Common myeloid progenitor, CD34-positive (primary cell): ENCODE measurements around the gene SNAP29.

Source experiments
- CTCF ChIA-PET: fragments of 350-600 bp; sonication (Branson Sonifier 250); formaldehyde crosslinking; loops from one replicate; lab custom pipeline; 2021; ENCODE audit warnings: antibody characterized with exemption; lab: Charles Lee
- POLR2A ChIA-PET: fragments of 350-600 bp; sonication (Branson Sonifier 250); formaldehyde crosslinking; loops from one replicate; lab custom pipeline; 2021; ENCODE audit warnings: antibody characterized with exemption; lab: Charles Lee
- DNase-seq, 3 donors: peaks; one replicate each; pipeline versions ENCODE4 v3.0.0 to v3.0.0-alpha.2; 2013
- H3K27ac ChIP-seq, 2 experiments: 1 replicate in 1 of 2; 2 replicates in 1 of 2; pipeline ENCODE4 v1.7.0; 2013; ENCODE audit warnings: inconsistent platforms in 2 of 2, low read length in 2 of 2, mild to moderate bottlenecking in 2 of 2, low read depth in 1 of 2, moderate library complexity in 1 of 2; ENCODE audit not compliant: severe bottlenecking in 2 of 2, insufficient read depth in 1 of 2, poor library complexity in 1 of 2
- H3K27me3 ChIP-seq, 5 experiments: replicated peaks in 2 of 5; 1 replicate in 3 of 5; 2 replicates in 2 of 5; pipeline versions ENCODE4 v1.6.1 to v1.7.0; 2013; ENCODE audit warnings: low read length in 4 of 5, mild to moderate bottlenecking in 2 of 5, moderate library complexity in 2 of 5, inconsistent platforms in 1 of 5; ENCODE audit not compliant: insufficient read depth in 5 of 5, control insufficient read depth in 4 of 5
- H3K36me3 ChIP-seq, 4 experiments: 1 replicate in 2 of 4; 2 replicates in 2 of 4; pipeline versions ENCODE4 v1.6.1 to v1.7.0; 2013; ENCODE audit warnings: low read length in 3 of 4, control low read depth in 1 of 4, mild to moderate bottlenecking in 1 of 4; ENCODE audit not compliant: control insufficient read depth in 4 of 4, insufficient read depth in 4 of 4
- H3K4me1 ChIP-seq, 4 experiments: 1 replicate in 3 of 4; 2 replicates in 1 of 4; pipeline versions ENCODE4 v1.6.1 to v1.7.1; 2013; ENCODE audit warnings: low read length in 3 of 4, mild to moderate bottlenecking in 3 of 4, control low read depth in 1 of 4, inconsistent platforms in 1 of 4, moderate library complexity in 1 of 4; ENCODE audit not compliant: control insufficient read depth in 4 of 4, insufficient read depth in 4 of 4; ENCODE audit errors: control extremely low read depth in 1 of 4
- H3K4me3 ChIP-seq, 7 experiments: 1 replicate in 4 of 7; 2 replicates in 3 of 7; pipeline versions ENCODE4 v1.5.1 to v1.7.0; 2013; ENCODE audit warnings: mild to moderate bottlenecking in 7 of 7, low read length in 6 of 7, moderate library complexity in 6 of 7, inconsistent platforms in 2 of 7, low read depth in 2 of 7, control low read depth in 1 of 7; ENCODE audit not compliant: insufficient read depth in 4 of 7, control insufficient read depth in 1 of 7; ENCODE audit errors: extremely low read depth in 1 of 7
- H3K9me3 ChIP-seq, 5 experiments: 1 replicate in 4 of 5; 2 replicates in 1 of 5; pipeline versions ENCODE4 v1.6.1 to v1.7.1; 2013; ENCODE audit warnings: low read length in 4 of 5, mild to moderate bottlenecking in 2 of 5, inconsistent platforms in 1 of 5, low read depth in 1 of 5, moderate library complexity in 1 of 5; ENCODE audit not compliant: control insufficient read depth in 4 of 5, insufficient read depth in 2 of 5; ENCODE audit errors: control extremely low read depth in 1 of 5
- WGBS: methylation state at CpG from one replicate; pipeline ENCODE4 v1.1.5; 2013; ENCODE audit not compliant: insufficient coverage; 5-methylcytosine and 5-hydroxymethylcytosine counted together

The SNAP29 gene

GRCh38 chr22:20884454-20884853 lies 25.6 kb downstream of the SNAP29 start:
- WGBS = 100% methylated on average over 3 of the region's 4 CpGs
- H3K27me3 ChIP-seq = no peaks in the 10 kb centered on the region
- H3K4me1 ChIP-seq = peaks cover 0 to 12% (median 10%) of the 10 kb centered on the region in 4 experiments
- H3K36me3 ChIP-seq = peaks cover 22 to 67% (median 55%) of the 10 kb centered on the region in 4 experiments
- no peak for DNase-seq
- H3K27ac ChIP-seq = no peak overlapping the region
- ChIA-PET CTCF (interaction anchor here (1.4 to 3.0 kb wide), 3 partner anchors 80 to 86 kb away, joined by 7 to 28 read pairs (median 14); no protein-coding TSS in a partner anchor), POLR2A (interaction anchor here (1.2 to 1.3 kb wide), 2 partner anchors 73 to 117 kb away, joined by 3 read pairs; partner anchors contain the start of gene THAP7)
- H3K4me3 ChIP-seq = no peak overlapping the region
- no peaks in the 10 kb centered on the region for H3K9me3 ChIP-seq

GRCh38 chr22:20885017-20885556 lies 26.3 kb downstream of the SNAP29 start:
- no peaks in the 10 kb centered on the region for H3K9me3 ChIP-seq
- WGBS = 68% methylated on average over 8 of the region's 8 CpGs
- H3K4me3 ChIP-seq = no peak overlapping the region
- no peaks in the 10 kb centered on the region for H3K27me3 ChIP-seq
- peaks cover 0 to 12% (median 10%) of the 10 kb centered on the region in 4 experiments for H3K4me1 ChIP-seq
- H3K36me3 ChIP-seq = peaks cover 22 to 73% (median 58%) of the 10 kb centered on the region in 4 experiments
- POLR2A ChIA-PET = interaction anchor here (0.8 to 1.3 kb wide), 5 partner anchors 32 to 128 kb away, joined by 3 to 6 read pairs (median 3); partner anchors contain the start of genes CRKL and THAP7
- CTCF ChIA-PET = interaction anchor here (0.8 to 3.0 kb wide), 25 partner anchors 11 to 180 kb away, joined by 3 to 28 read pairs (median 5); no protein-coding TSS in a partner anchor
- H3K27ac ChIP-seq = peak overlapping the region in 1 of 2 experiments; percentile 73
- no peak for DNase-seq

- Histone ChIP-seq H3K4me1 (peaks cover 0 to 12% (median 10%) of the 10 kb centered on the region in 4 experiments), H3K36me3 (peaks cover 20 to 69% (median 56%) of the 10 kb centered on the region in 4 experiments), H3K27me3 (no peaks in the 10 kb centered on the region), H3K9me3 (no peaks in the 10 kb centered on the region), H3K4me3 (peak overlapping the region in 4 of 7 experiments; percentile 19 to 69 (median 62)), H3K27ac (peak overlapping the region in 1 of 2 experiments; percentile 73)
- DNase-seq = peak; percentile 81 to 88 (median 86)
- ChIA-PET POLR2A (interaction anchor here (0.6 to 1.3 kb wide), 7 partner anchors 30 to 128 kb away, joined by 3 to 6 read pairs (median 3); partner anchors contain the start of genes CRKL and THAP7), CTCF (interaction anchor here (0.6 to 3.0 kb wide), 40 partner anchors 10 to 1086 kb away, joined by 3 to 28 read pairs (median 5); partner anchors contain the start of gene LZTR1)
- 15% methylated on average over 4 of the region's 10 CpGs for WGBS
These were observed 26.9 kb downstream of the SNAP29 start for GRCh38 chr22:20885557-20886323.

GRCh38 chr22:20887375-20887774 lies 28.6 kb downstream of the SNAP29 start:
- H3K4me3 ChIP-seq = no peak overlapping the region

GRCh38 chr22:20889025-20889704 lies 30.4 kb downstream of the SNAP29 start:
- no peaks in the 10 kb centered on the region for H3K9me3 ChIP-seq
- no peak for DNase-seq
- ChIA-PET POLR2A (no interaction called here), CTCF (interaction anchor here (1.0 kb wide), 2 partner anchors 21 to 70 kb away, joined by 3 to 4 read pairs; no protein-coding TSS in a partner anchor)
- 100% methylated on average over 4 of the region's 6 CpGs for WGBS
- no peak overlapping the region for H3K4me3 ChIP-seq
- no peak overlapping the region for H3K27ac ChIP-seq
- peaks cover 9 to 41% (median 30%) of the 10 kb centered on the region in 4 experiments for H3K36me3 ChIP-seq
- H3K4me1 ChIP-seq = peaks cover 0 to 12% (median 10%) of the 10 kb centered on the region in 4 experiments
- no peaks in the 10 kb centered on the region for H3K27me3 ChIP-seq

More at GRCh38 chr22:20887375-20887774, 28.6 kb downstream of the SNAP29 start:
- 90% methylated on average over 2 of the region's 5 CpGs for WGBS
- no peak overlapping the region for H3K27ac ChIP-seq
- CTCF ChIA-PET = interaction anchor here (1.0 kb wide), 1 partner anchor 13 kb away, joined by 4 read pairs; no protein-coding TSS in a partner anchor
- peaks cover 15 to 54% (median 42%) of the 10 kb centered on the region in 4 experiments for H3K36me3 ChIP-seq
- peaks cover 0 to 12% (median 10%) of the 10 kb centered on the region in 4 experiments for H3K4me1 ChIP-seq
- no peaks in the 10 kb centered on the region for H3K9me3 ChIP-seq
- POLR2A ChIA-PET = no interaction called here
- H3K27me3 ChIP-seq = no peaks in the 10 kb centered on the region
- DNase-seq = no peak

- 95% methylated on average over 6 of the region's 13 CpGs for WGBS
- Histone ChIP-seq H3K27ac (no peak overlapping the region), H3K27me3 (no peaks in the 10 kb centered on the region), H3K9me3 (no peaks in the 10 kb centered on the region), H3K36me3 (peaks cover 9 to 36% (median 25%) of the 10 kb centered on the region in 4 experiments), H3K4me3 (no peak overlapping the region), H3K4me1 (peaks cover 0 to 12% (median 10%) of the 10 kb centered on the region in 4 experiments)
- ChIA-PET POLR2A (no interaction called here), CTCF (interaction anchor here (1.0 kb wide), 1 partner anchor 69 kb away, joined by 3 read pairs; no protein-coding TSS in a partner anchor)
- DNase-seq = no peak
These were observed 31.2 kb downstream of the SNAP29 start for GRCh38 chr22:20889904-20890540.
